ENCODE data around the gene IGSF6. TPM values are rescaled to one million over a fixed set of nuclear protein-coding genes. Genes with fewer than 3 reads are reported as not detected.

The IGSF6 gene
- total and polyA plus RNA-seq, 2 of the 8 experiments (the other 6 are each of a cell fraction or from before 2014, with no cell fraction given), result not detected

DNA sequence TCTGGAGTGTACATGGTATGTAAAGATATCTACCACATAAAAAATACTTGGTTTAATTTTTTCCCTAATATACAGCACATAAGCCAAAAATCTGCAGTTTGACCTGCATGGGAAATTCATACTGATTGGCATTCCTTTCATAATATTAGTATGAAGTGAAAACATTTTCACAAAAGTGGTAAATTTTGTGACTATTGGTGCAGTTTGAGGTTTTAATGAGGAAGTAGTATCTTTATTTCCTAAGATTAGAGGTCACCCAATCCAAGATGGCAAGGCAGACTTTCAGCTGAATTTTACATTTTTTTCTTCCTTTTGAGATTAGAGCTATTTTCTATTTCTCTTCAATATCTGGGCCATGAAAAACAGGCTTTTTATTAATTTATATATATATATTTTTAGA is 31.8 kb downstream of the IGSF6 start (continued):
- no peak for TF ChIP-seq MAFK (IDR thresholded peaks at IDR 0.05; ENCODE audit: low read depth, low read length)
- TF ChIP-seq SP4 (IDR thresholded peaks at IDR 0.05; ENCODE audit: low read length), result no peak
- TF ChIP-seq NANOG (IDR thresholded peaks at IDR 0.05; ENCODE audit: insufficient read depth, low read depth, low read length, poor library complexity, severe bottlenecking), result no peak
- TF ChIP-seq JUND (IDR thresholded peaks at IDR 0.05; ENCODE audit: low read length), result no peak
- no peak for TF ChIP-seq KDM4A (IDR thresholded peaks at IDR 0.05; ENCODE audit: low read depth, low read length, severe bottlenecking)
- TF ChIP-seq NRF1 (IDR thresholded peaks at IDR 0.05; ENCODE audit: low read depth, low read length), result no peak
- TF ChIP-seq SP2 (IDR thresholded peaks at IDR 0.05; ENCODE audit: low read length), result no peak
